HEK293T (cell line): Measurements from ENCODE around the gene HMG20B.

Experiments
- CTCF ChIA-PET: fragments of 350-600 bp; formaldehyde crosslinking; extraction: SDS; loops from one replicate; lab custom pipeline; 2021; ENCODE audit warnings: antibody characterized with exemption, inconsistent platforms; lab: Yijun Ruan, JAX
- POLR2A ChIA-PET: fragments of 350-600 bp; formaldehyde crosslinking; extraction: SDS; loops from one replicate; lab custom pipeline; 2020; ENCODE audit warnings: antibody characterized with exemption, inconsistent platforms; lab: Yijun Ruan, JAX
- DNase-seq: peaks from one replicate; pipeline ENCODE4 v3.0.0; 2012; ENCODE audit warnings: mixed read lengths; ENCODE audit errors: extremely low spot score
- ARNT ChIP-seq: fragments of 450-650 bp; IDR thresholded peaks from 2 replicates; pipeline ENCODE4 v1.6.1; 2017; ENCODE audit warnings: mild to moderate bottlenecking
- BHLHE40 ChIP-seq: fragments of 450-650 bp; IDR thresholded peaks from 2 replicates; pipeline ENCODE4 v1.6.1; 2016; ENCODE audit warnings: mild to moderate bottlenecking, moderate library complexity, borderline replicate concordance
- CTBP1 ChIP-seq: fragments of 450-650 bp; IDR thresholded peaks from 2 replicates; pipeline ENCODE4 v1.6.1; 2016; ENCODE audit warnings: borderline replicate concordance
- ELF4 ChIP-seq: fragments of 450-650 bp; IDR thresholded peaks from 2 replicates; pipeline ENCODE4 v1.6.1; 2017; ENCODE audit warnings: antibody characterized with exemption
- FOXA1 ChIP-seq: fragments of 450-650 bp; IDR thresholded peaks from 2 replicates; pipeline ENCODE4 v1.6.1; 2016; ENCODE audit warnings: mild to moderate bottlenecking
- FOXK2 ChIP-seq: fragments of 450-650 bp; IDR thresholded peaks from 2 replicates; pipeline ENCODE4 v1.6.1; 2016; ENCODE audit warnings: mild to moderate bottlenecking
- FOXM1 ChIP-seq: fragments of 450-650 bp; IDR thresholded peaks from 2 replicates; pipeline ENCODE4 v1.6.1; 2017; ENCODE audit warnings: mild to moderate bottlenecking, borderline replicate concordance
- HDGF ChIP-seq: fragments of 450-650 bp; IDR thresholded peaks from 2 replicates; pipeline ENCODE4 v1.6.1; 2017; ENCODE audit warnings: antibody characterized with exemption, borderline replicate concordance
- L3MBTL2 ChIP-seq: fragments of 450-650 bp; conservative IDR thresholded peaks from 2 replicates; pipeline ENCODE4 v1.6.1; 2016; ENCODE audit warnings: mild to moderate bottlenecking
- LEF1 ChIP-seq: fragments of 450-650 bp; IDR thresholded peaks from 2 replicates; pipeline ENCODE4 v1.6.1; 2017; ENCODE audit warnings: mild to moderate bottlenecking, borderline replicate concordance
- NFRKB ChIP-seq: fragments of 450-650 bp; IDR thresholded peaks from 2 replicates; pipeline ENCODE4 v1.6.1; 2016; ENCODE audit warnings: mild to moderate bottlenecking, moderate library complexity
- SP1 ChIP-seq: fragments of 450-650 bp; IDR thresholded peaks from 2 replicates; pipeline ENCODE4 v1.6.1; 2017
- SUZ12 ChIP-seq: fragments of 450-650 bp; IDR thresholded peaks from 2 replicates; pipeline ENCODE4 v1.6.1; 2016; ENCODE audit warnings: mild to moderate bottlenecking
- TARDBP ChIP-seq: fragments of 450-650 bp; IDR thresholded peaks from 2 replicates; pipeline ENCODE4 v1.6.1; 2016
- ZNF384 ChIP-seq: fragments of 450-650 bp; IDR thresholded peaks from 2 replicates; pipeline ENCODE4 v1.6.1; 2016
- TF ChIP-seq, protein P1 (sequence below): fragments of 450-650 bp; IDR thresholded peaks from 2 replicates; pipeline ENCODE4 v1.6.1; 2016

HMG20B gene

DNA sequence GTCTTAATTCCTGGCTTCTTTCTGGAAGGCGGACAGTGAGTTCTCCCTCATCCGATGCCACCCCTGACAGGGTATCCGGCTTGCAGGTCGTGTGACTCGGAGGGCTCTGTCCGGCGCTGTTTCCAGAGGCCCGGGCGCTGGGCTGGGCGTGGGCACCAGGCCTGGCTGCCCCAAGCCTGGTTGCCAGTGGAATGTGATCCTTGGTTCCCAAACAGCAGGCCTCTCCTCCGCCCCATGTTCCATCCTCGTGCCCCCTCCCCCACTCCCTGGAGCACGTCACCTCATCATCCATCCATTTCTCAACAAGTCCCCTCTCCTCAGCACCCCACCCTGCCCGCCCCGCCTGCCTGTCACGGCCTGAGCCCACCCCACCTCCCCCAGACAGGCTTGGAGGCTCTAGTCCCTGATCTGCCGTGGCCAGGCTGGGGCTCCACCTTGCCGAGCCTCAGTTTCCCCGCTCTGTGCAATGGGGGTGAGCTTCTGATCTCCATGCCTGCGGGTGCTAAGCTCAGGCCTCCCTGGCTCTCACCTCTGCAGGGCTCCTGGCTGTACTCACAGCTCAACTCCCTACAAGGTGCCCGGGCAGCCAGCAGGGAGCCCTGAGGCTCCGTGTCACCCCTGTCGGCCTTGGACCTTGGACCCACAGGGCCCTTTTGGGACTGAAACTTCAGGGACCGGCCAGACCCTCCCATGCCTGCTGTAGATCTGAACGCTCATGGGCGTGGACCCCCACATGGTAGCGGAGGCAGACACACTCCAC, 31.7 kb downstream of the HMG20B start:
- CTCF ChIA-PET: no interaction called here
- TF ChIP-seq SP1 (no peak), HDGF (no peak), ZNF384 (no peak), LEF1 (no peak), ELF4 (no peak), CTBP1 (no peak), ARNT (no peak), NFRKB (no peak), SUZ12 (no peak), FOXA1 (no peak), FOXM1 (no peak), L3MBTL2 (no peak), BHLHE40 (no peak)
- TF ChIP-seq, protein P1, sequence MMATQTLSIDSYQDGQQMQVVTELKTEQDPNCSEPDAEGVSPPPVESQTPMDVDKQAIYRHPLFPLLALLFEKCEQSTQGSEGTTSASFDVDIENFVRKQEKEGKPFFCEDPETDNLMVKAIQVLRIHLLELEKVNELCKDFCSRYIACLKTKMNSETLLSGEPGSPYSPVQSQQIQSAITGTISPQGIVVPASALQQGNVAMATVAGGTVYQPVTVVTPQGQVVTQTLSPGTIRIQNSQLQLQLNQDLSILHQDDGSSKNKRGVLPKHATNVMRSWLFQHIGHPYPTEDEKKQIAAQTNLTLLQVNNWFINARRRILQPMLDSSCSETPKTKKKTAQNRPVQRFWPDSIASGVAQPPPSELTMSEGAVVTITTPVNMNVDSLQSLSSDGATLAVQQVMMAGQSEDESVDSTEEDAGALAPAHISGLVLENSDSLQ: no peak
- no peak for DNase-seq
- POLR2A ChIA-PET: interaction anchor here (0.8 kb wide), 1 partner anchor 114 kb away, joined by 3 read pairs; no protein-coding TSS in a partner anchor

DNA sequence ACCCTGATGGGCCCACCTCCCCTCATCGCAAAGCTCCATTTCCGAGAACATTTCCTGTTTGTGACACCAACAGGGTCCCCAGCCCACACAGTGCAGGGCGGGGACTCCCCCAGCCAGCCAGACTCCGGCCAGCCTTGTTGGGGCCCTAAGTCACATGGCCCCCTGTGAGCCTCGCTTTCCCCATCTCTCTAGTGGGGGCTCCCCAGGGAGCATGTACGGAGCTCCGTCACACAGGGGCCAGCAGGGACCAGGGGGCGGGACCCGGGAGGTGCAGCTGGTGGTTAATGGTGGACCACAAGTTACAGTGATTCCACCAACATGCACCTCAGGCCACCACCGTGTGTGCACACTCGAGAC, 32.2 kb downstream of the HMG20B start:
- TF ChIP-seq NFRKB: no peak
- TF ChIP-seq HDGF: no peak
- TF ChIP-seq FOXK2: no peak
- TF ChIP-seq BHLHE40: no peak
- no peak for TF ChIP-seq SUZ12
- no peak for TF ChIP-seq FOXM1
- TF ChIP-seq, protein P1: no peak
- CTCF ChIA-PET: no interaction called here
- no peak for DNase-seq
- POLR2A ChIA-PET: interaction anchor here (0.8 kb wide), 1 partner anchor 115 kb away, joined by 3 read pairs; no protein-coding TSS in a partner anchor

DNA sequence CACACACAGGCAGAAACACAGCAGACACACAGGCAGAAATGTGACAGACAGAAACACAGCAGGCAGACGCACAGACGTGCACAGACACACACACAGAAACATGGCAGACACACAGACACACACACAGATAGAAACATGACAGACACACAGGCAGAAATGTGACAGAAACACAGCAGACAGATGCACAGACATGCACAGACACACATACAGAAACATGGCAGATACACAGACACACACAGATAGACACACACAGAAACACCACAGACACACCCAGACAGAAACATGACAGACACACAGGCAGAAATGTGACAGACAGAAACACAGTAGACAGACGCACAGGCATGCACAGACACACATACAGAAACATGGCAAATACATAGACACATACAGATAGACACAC, 32.6 kb downstream of the HMG20B start:
- TF ChIP-seq, protein P1: no peak
- no peak for TF ChIP-seq FOXK2
- TF ChIP-seq SUZ12: no peak
- no peak for TF ChIP-seq CTBP1
- no peak for TF ChIP-seq ZNF384
- no peak for TF ChIP-seq ARNT
- no peak for TF ChIP-seq HDGF
- TF ChIP-seq ELF4: no peak
- DNase-seq: no peak
- POLR2A ChIA-PET: interaction anchor here (0.8 kb wide), 1 partner anchor 115 kb away, joined by 3 read pairs; no protein-coding TSS in a partner anchor
- CTCF ChIA-PET: no interaction called here

DNA sequence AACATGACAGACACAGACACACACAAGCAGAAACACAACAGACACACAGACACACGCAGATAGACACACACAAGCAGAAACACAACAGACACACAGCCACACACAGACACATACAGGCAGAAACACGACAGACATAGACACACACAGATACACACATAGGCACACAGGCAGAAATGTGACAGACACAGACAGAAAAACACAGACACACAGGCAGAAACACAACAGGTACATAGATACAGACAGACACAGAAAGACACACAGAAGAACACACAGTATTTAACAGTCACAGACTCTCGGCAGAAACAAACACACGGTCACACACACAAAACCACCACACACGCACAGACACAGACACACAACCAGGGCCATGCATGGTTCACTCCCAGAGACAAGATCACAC, 33.0 kb downstream of the HMG20B start:
- TF ChIP-seq SUZ12: no peak
- TF ChIP-seq FOXM1: no peak
- no peak for TF ChIP-seq ZNF384
- no peak for TF ChIP-seq L3MBTL2
- TF ChIP-seq LEF1: no peak
- TF ChIP-seq NFRKB: no peak
- TF ChIP-seq SP1: no peak
- TF ChIP-seq, protein P1: no peak
- TF ChIP-seq ELF4: no peak
- TF ChIP-seq ARNT: no peak
- TF ChIP-seq TARDBP: no peak
- TF ChIP-seq FOXK2: no peak
- TF ChIP-seq CTBP1: no peak
- TF ChIP-seq FOXA1: no peak
- no peak for DNase-seq
- ChIA-PET CTCF (no interaction called here), POLR2A (no interaction called here)

DNA sequence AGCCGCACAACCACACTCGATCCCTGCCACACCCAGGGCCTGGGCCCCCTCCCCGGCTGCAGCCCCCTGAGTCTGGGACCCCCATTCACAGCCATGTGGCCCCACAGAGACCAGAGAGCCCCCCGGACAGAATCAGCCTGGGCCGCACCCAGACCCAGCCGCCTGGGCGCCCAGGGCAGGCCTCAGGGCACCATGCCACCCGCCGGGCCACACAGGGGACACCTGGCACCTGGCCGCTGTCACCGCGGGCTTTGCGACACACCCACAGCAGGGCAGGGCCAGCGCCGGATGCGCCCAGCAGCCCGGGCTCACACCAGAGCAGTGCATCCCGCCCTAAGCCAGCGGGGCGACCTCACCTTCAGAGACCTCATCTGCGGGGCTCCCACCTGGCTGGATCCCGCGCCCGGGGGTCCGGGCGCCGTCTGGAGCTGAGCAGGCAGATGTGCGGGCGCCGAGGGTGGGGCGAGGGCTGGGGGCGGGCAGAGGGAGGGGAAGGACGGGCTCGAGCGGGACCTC, 33.5 kb downstream of the HMG20B start:
- POLR2A ChIA-PET: interaction anchor here (1.0 kb wide), 1 partner anchor 157 kb away, joined by 4 read pairs; the partner anchor contains the start of gene MRPL54
- CTCF ChIA-PET: no interaction called here
- no peak for DNase-seq
- TF ChIP-seq SUZ12 (no peak), TARDBP (no peak), L3MBTL2 (no peak), BHLHE40 (no peak), FOXA1 (no peak), ZNF384 (no peak), CTBP1 (no peak), LEF1 (no peak), SP1 (no peak), NFRKB (no peak), HDGF (no peak), FOXM1 (no peak), ARNT (no peak), ELF4 (no peak), FOXK2 (no peak)
- TF ChIP-seq, protein P1: no peak
